Medulla oblongata (tissue), 1 donor: Measurements from ENCODE around the gene SLC4A9.

Experiments used
- DNase-seq: peaks from one replicate; pipeline ENCODE4 v3.0.0-alpha.2; 2015; ENCODE audit errors: extremely low spot score

Gene SLC4A9

GRCh38 chr5:140362311-140362710 lies 2.3 kb downstream of the SLC4A9 start:
- no peak for DNase-seq

GRCh38 chr5:140362875-140363630 lies 3.1 kb downstream of the SLC4A9 start:
- peak; percentile 66 for DNase-seq

- DNase-seq: no peak
These were observed 3.9 kb downstream of the SLC4A9 start for GRCh38 chr5:140363631-140364471.

GRCh38 chr5:140364472-140364765 lies 4.4 kb downstream of the SLC4A9 start:
- DNase-seq: no peak

GRCh38 chr5:140365282-140365681 lies 5.3 kb downstream of the SLC4A9 start:
- no peak for DNase-seq

GRCh38 chr5:140365941-140366340 lies 5.9 kb downstream of the SLC4A9 start:
- DNase-seq: no peak

GRCh38 chr5:140366589-140367255 lies 6.7 kb downstream of the SLC4A9 start:
- no peak for DNase-seq

- DNase-seq: no peak
These were observed 7.4 kb downstream of the SLC4A9 start for GRCh38 chr5:140367256-140368013.

GRCh38 chr5:140371356-140372151 lies 11.6 kb downstream of the SLC4A9 start:
- DNase-seq: no peak

- peak; percentile 79 for DNase-seq
These were observed 13.0 kb downstream of the SLC4A9 start for GRCh38 chr5:140372971-140373487.

- DNase-seq: no peak
These were observed 21.4 kb downstream of the SLC4A9 start for GRCh38 chr5:140381351-140381750.

- no peak for DNase-seq
These were observed 22.0 kb downstream of the SLC4A9 start for GRCh38 chr5:140381972-140382371.

- no peak for DNase-seq
These were observed 22.9 kb downstream of the SLC4A9 start for GRCh38 chr5:140382866-140383265.

GRCh38 chr5:140383300-140383699 lies 23.3 kb downstream of the SLC4A9 start:
- DNase-seq: no peak

- no peak for DNase-seq
These were observed 28.1 kb downstream of the SLC4A9 start for GRCh38 chr5:140388052-140388451.

- no peak for DNase-seq
These were observed 31.3 kb downstream of the SLC4A9 start for GRCh38 chr5:140391312-140391711.

- DNase-seq: no peak
These were observed 31.7 kb downstream of the SLC4A9 start for GRCh38 chr5:140391732-140392131.

- no peak for DNase-seq
These were observed 33.7 kb downstream of the SLC4A9 start for GRCh38 chr5:140393738-140394137.

GRCh38 chr5:140398379-140398811 lies 38.4 kb downstream of the SLC4A9 start:
- no peak for DNase-seq

- DNase-seq: no peak
These were observed 40.2 kb downstream of the SLC4A9 start for GRCh38 chr5:140399979-140400729.
